Measurements from ENCODE around the gene ACOT4.
"Not testable (repeated sequence)": the region's sequence is repeated elsewhere in the genome, so short reads cannot be mapped to it uniquely, and the experiment has no call there.

- not testable (repeated sequence) for TF ChIP-seq POLR2A (IDR thresholded peaks at IDR 0.05)
- TF ChIP-seq, protein P1, sequence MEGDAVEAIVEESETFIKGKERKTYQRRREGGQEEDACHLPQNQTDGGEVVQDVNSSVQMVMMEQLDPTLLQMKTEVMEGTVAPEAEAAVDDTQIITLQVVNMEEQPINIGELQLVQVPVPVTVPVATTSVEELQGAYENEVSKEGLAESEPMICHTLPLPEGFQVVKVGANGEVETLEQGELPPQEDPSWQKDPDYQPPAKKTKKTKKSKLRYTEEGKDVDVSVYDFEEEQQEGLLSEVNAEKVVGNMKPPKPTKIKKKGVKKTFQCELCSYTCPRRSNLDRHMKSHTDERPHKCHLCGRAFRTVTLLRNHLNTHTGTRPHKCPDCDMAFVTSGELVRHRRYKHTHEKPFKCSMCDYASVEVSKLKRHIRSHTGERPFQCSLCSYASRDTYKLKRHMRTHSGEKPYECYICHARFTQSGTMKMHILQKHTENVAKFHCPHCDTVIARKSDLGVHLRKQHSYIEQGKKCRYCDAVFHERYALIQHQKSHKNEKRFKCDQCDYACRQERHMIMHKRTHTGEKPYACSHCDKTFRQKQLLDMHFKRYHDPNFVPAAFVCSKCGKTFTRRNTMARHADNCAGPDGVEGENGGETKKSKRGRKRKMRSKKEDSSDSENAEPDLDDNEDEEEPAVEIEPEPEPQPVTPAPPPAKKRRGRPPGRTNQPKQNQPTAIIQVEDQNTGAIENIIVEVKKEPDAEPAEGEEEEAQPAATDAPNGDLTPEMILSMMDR (IDR thresholded peaks at IDR 0.05) = not testable (repeated sequence)
These were observed 25.2 kb upstream of the ACOT4 start for GRCh38 chr14:73566431-73566830.

All from uterus (tissue), 2 donors.